Activated naive CD8-positive, alpha-beta T cell (primary cell): Measurements from ENCODE around the gene JSRP1.
A peak's percentile ranks its signal among the peaks of the same experiment; 100 is the strongest.

Experiments
- H3K27ac Mint-ChIP-seq: one replicate; pipeline ENCODE4 v1.8.0; 2021; ENCODE audit warnings: mixed read lengths
- H3K27me3 Mint-ChIP-seq: one replicate; pipeline ENCODE4 v1.8.0; 2021; ENCODE audit warnings: mixed read lengths
- H3K36me3 Mint-ChIP-seq: one replicate; pipeline ENCODE4 v1.8.0; 2021; ENCODE audit warnings: mixed read lengths
- H3K4me1 Mint-ChIP-seq: one replicate; pipeline ENCODE4 v1.8.0; 2021; ENCODE audit warnings: low read depth, mixed read lengths
- H3K4me3 Mint-ChIP-seq: one replicate; pipeline ENCODE4 v1.8.0; 2021; ENCODE audit warnings: mild to moderate bottlenecking, mixed read lengths
- H3K9me3 Mint-ChIP-seq: one replicate; pipeline ENCODE4 v1.8.0; 2021; ENCODE audit warnings: low read depth, mixed read lengths

Gene JSRP1

GRCh38 chr19:2237051-2237868, 19.0 kb downstream of the JSRP1 start:
- no peaks in the 10 kb centered on the region for H3K9me3 Mint-ChIP-seq
- H3K4me1 Mint-ChIP-seq: peaks cover 62% of the 10 kb centered on the region
- no peaks in the 10 kb centered on the region for H3K27me3 Mint-ChIP-seq
- H3K36me3 Mint-ChIP-seq: peaks cover 12% of the 10 kb centered on the region
- peak overlapping the region; percentile 92 for H3K27ac Mint-ChIP-seq
- H3K4me3 Mint-ChIP-seq: peak overlapping the region; percentile 99

- H3K36me3 Mint-ChIP-seq: peaks cover 12% of the 10 kb centered on the region
Observed at GRCh38 chr19:2236314-2237050, 19.7 kb downstream of the JSRP1 start, which contains the start of the genes PLEKHJ1 and SF3A2. Gene PLEKHJ1, minus strand, starts transcription at chr19:2236329. Its CDS starts 81 bp downstream, at chr19:2236248. Gene SF3A2, plus strand, starts transcription at chr19:2236824. Its CDS starts 6,595 bp downstream, at chr19:2243419.

GRCh38 chr19:2236064-2236313, 20.2 kb downstream of the JSRP1 start:
- H3K27me3 Mint-ChIP-seq: no peaks in the 10 kb centered on the region
- H3K4me3 Mint-ChIP-seq: peak overlapping the region; percentile 99
- H3K4me1 Mint-ChIP-seq: peaks cover 52% of the 10 kb centered on the region
- H3K9me3 Mint-ChIP-seq: no peaks in the 10 kb centered on the region
- H3K27ac Mint-ChIP-seq: peak overlapping the region; percentile 99
- peaks cover 12% of the 10 kb centered on the region for H3K36me3 Mint-ChIP-seq

More at GRCh38 chr19:2236314-2237050, 19.7 kb downstream of the JSRP1 start, which contains the start of the genes PLEKHJ1 and SF3A2:
- no peaks in the 10 kb centered on the region for H3K9me3 Mint-ChIP-seq
- no peaks in the 10 kb centered on the region for H3K27me3 Mint-ChIP-seq
- peak within 1 kb of the TSS; percentile 99 for H3K27ac Mint-ChIP-seq
- H3K4me1 Mint-ChIP-seq: peaks cover 57% of the 10 kb centered on the region
- H3K4me3 Mint-ChIP-seq: peak within 1 kb of the TSS; percentile 99

GRCh38 chr19:2235381-2236063, 20.7 kb downstream of the JSRP1 start:
- peak overlapping the region; percentile 89 for H3K27ac Mint-ChIP-seq
- no peaks in the 10 kb centered on the region for H3K27me3 Mint-ChIP-seq
- no peaks in the 10 kb centered on the region for H3K9me3 Mint-ChIP-seq
- H3K36me3 Mint-ChIP-seq: peaks cover 12% of the 10 kb centered on the region
- peak overlapping the region; percentile 99 for H3K4me3 Mint-ChIP-seq
- peaks cover 47% of the 10 kb centered on the region for H3K4me1 Mint-ChIP-seq

GRCh38 chr19:2234996-2235380, 21.2 kb downstream of the JSRP1 start:
- Mint-ChIP-seq H3K27ac (peak overlapping the region; percentile 89), H3K4me1 (peaks cover 43% of the 10 kb centered on the region), H3K9me3 (no peaks in the 10 kb centered on the region), H3K27me3 (no peaks in the 10 kb centered on the region), H3K4me3 (peak overlapping the region; percentile 99), H3K36me3 (peaks cover 12% of the 10 kb centered on the region)

GRCh38 chr19:2233601-2234280, 22.5 kb downstream of the JSRP1 start:
- Mint-ChIP-seq H3K9me3 (no peaks in the 10 kb centered on the region), H3K27me3 (no peaks in the 10 kb centered on the region), H3K4me1 (peaks cover 31% of the 10 kb centered on the region), H3K27ac (peak overlapping the region; percentile 43), H3K36me3 (peaks cover 6% of the 10 kb centered on the region), H3K4me3 (peak overlapping the region; percentile 99)

GRCh38 chr19:2232286-2233151, 23.7 kb downstream of the JSRP1 start:
- Mint-ChIP-seq H3K27ac (no peak overlapping the region), H3K27me3 (no peaks in the 10 kb centered on the region), H3K36me3 (peaks cover 2% of the 10 kb centered on the region), H3K9me3 (no peaks in the 10 kb centered on the region), H3K4me3 (peak overlapping the region; percentile 17), H3K4me1 (peaks cover 20% of the 10 kb centered on the region)

- Mint-ChIP-seq H3K36me3 (peaks cover 2% of the 10 kb centered on the region), H3K4me3 (no peak overlapping the region), H3K27me3 (no peaks in the 10 kb centered on the region)
Observed at GRCh38 chr19:2231621-2232221, 24.5 kb downstream of the JSRP1 start.

GRCh38 chr19:2230807-2231533, 25.2 kb downstream of the JSRP1 start:
- Mint-ChIP-seq H3K4me3 (no peak overlapping the region), H3K9me3 (no peaks in the 10 kb centered on the region), H3K27me3 (no peaks in the 10 kb centered on the region), H3K36me3 (no peaks in the 10 kb centered on the region), H3K27ac (no peak overlapping the region), H3K4me1 (peaks cover 13% of the 10 kb centered on the region)

More at GRCh38 chr19:2231621-2232221, 24.5 kb downstream of the JSRP1 start:
- H3K27ac Mint-ChIP-seq: no peak overlapping the region
- H3K9me3 Mint-ChIP-seq: no peaks in the 10 kb centered on the region
- peaks cover 17% of the 10 kb centered on the region for H3K4me1 Mint-ChIP-seq

- Mint-ChIP-seq H3K27ac (no peak overlapping the region), H3K4me1 (peaks cover 11% of the 10 kb centered on the region), H3K27me3 (no peaks in the 10 kb centered on the region), H3K36me3 (no peaks in the 10 kb centered on the region), H3K4me3 (no peak overlapping the region), H3K9me3 (no peaks in the 10 kb centered on the region)
Observed at GRCh38 chr19:2230033-2230531, 26.1 kb downstream of the JSRP1 start.

GRCh38 chr19:2229103-2230032, 26.8 kb downstream of the JSRP1 start:
- Mint-ChIP-seq H3K4me1 (peaks cover 9% of the 10 kb centered on the region), H3K36me3 (no peaks in the 10 kb centered on the region), H3K27ac (no peak overlapping the region), H3K4me3 (no peak overlapping the region), H3K27me3 (no peaks in the 10 kb centered on the region), H3K9me3 (no peaks in the 10 kb centered on the region)
